Measurements from ENCODE around the gene GARIN5B.

GARIN5B gene

GRCh38 chr19:55365245-55365644, 2.2 kb upstream of the GARIN5B start:
- ATAC-seq: no peak
- no peak for TF ChIP-seq OSR1 (CRISPR knock-in tag; IDR thresholded peaks at IDR 0.05)
- no peak for TF ChIP-seq TCF4 (CRISPR knock-in tag; IDR thresholded peaks at IDR 0.05; ENCODE audit: borderline replicate concordance)
- no peak for TF ChIP-seq TSHZ2 (CRISPR knock-in tag; IDR thresholded peaks at IDR 0.05)

GRCh38 chr19:55362174-55362989, 678 bp downstream of the GARIN5B start:
- TF ChIP-seq GLIS3 (CRISPR knock-in tag; IDR thresholded peaks at IDR 0.05) (no peak), RARB (CRISPR knock-in tag; IDR thresholded peaks at IDR 0.05) (no peak), ZC3H10 (CRISPR knock-in tag; IDR thresholded peaks at IDR 0.05) (no peak), TSHZ2 (CRISPR knock-in tag; IDR thresholded peaks at IDR 0.05) (no peak), ZNF8 (CRISPR knock-in tag; IDR thresholded peaks at IDR 0.05) (no peak), ZFP30 (CRISPR knock-in tag; IDR thresholded peaks at IDR 0.05) (no peak), TOX (CRISPR knock-in tag; IDR thresholded peaks at IDR 0.05; ENCODE audit: borderline replicate concordance) (no peak), OSR1 (CRISPR knock-in tag; IDR thresholded peaks at IDR 0.05) (no peak), TCF4 (CRISPR knock-in tag; IDR thresholded peaks at IDR 0.05; ENCODE audit: borderline replicate concordance) (no peak), PATZ1 (CRISPR knock-in tag; IDR thresholded peaks at IDR 0.05; ENCODE audit: borderline replicate concordance) (no peak), BACH2 (CRISPR knock-in tag; IDR thresholded peaks at IDR 0.05; ENCODE audit: borderline replicate concordance) (no peak), ZNF565 (CRISPR knock-in tag; conservative IDR thresholded peaks at IDR 0.05; ENCODE audit: low read depth) (no peak), ARNTL (CRISPR knock-in tag; IDR thresholded peaks at IDR 0.05; ENCODE audit: borderline replicate concordance, low read depth) (no peak), SNAI2 (CRISPR knock-in tag; IDR thresholded peaks at IDR 0.05) (no peak), CREB5 (CRISPR knock-in tag; IDR thresholded peaks at IDR 0.05; ENCODE audit: low read depth) (no peak)
- ATAC-seq: no peak

GRCh38 chr19:55360902-55361301, 2.2 kb downstream of the GARIN5B start:
- no peak for ATAC-seq
- TF ChIP-seq POU6F1 (CRISPR knock-in tag; IDR thresholded peaks at IDR 0.05; ENCODE audit: borderline replicate concordance, low read depth) (no peak), TCF4 (CRISPR knock-in tag; IDR thresholded peaks at IDR 0.05; ENCODE audit: borderline replicate concordance) (no peak), SNAI2 (CRISPR knock-in tag; IDR thresholded peaks at IDR 0.05) (no peak), BACH2 (CRISPR knock-in tag; IDR thresholded peaks at IDR 0.05; ENCODE audit: borderline replicate concordance) (no peak), OSR1 (CRISPR knock-in tag; IDR thresholded peaks at IDR 0.05) (no peak)
